Measurements from ENCODE around the gene PFDN6. TPM values are rescaled to one million over a fixed set of nuclear protein-coding genes. Genes with fewer than 3 reads are reported as not detected.

Gene PFDN6
- total and polyA plus RNA-seq, 9 of the 15 experiments (the other 6 are each of a cell fraction or from before 2014, with no cell fraction given): 6.8 to 475 (median 216) TPM

DNA sequence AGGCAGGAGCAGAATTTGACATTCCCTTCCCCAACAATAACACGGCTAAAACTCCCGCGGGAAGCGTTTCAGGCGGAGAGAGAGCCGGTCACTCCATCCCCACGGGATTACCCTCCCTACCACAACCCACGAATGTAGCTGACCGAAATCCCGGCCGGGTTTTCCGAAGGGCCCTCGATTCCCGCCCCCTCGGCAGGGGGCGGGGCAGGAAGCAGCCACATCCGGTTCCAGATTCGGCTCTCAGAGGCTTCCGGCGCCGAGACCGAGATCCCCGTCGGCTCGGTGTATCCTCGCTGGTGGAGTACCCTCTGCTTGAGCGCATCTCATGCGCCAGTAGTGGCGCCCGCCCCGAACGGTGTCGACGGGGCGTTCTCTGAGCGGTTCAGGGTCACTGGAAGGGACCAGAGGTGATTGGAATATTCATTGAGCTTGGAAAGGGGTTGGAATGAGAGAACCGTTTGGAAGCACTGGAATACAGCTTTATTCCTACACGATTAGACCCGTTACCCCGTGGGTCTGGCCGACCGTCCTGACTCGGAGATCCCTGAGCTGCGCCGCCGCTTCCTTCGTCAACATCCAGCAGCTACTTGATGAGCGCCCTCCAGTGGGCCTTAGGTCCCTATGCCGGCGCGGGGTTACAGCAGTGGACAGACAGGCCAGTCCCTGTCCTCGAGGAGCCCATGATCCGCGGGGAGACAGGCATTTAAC is 10.0 kb downstream of the PFDN6 start (continued):
- TF ChIP-seq, protein P1, sequence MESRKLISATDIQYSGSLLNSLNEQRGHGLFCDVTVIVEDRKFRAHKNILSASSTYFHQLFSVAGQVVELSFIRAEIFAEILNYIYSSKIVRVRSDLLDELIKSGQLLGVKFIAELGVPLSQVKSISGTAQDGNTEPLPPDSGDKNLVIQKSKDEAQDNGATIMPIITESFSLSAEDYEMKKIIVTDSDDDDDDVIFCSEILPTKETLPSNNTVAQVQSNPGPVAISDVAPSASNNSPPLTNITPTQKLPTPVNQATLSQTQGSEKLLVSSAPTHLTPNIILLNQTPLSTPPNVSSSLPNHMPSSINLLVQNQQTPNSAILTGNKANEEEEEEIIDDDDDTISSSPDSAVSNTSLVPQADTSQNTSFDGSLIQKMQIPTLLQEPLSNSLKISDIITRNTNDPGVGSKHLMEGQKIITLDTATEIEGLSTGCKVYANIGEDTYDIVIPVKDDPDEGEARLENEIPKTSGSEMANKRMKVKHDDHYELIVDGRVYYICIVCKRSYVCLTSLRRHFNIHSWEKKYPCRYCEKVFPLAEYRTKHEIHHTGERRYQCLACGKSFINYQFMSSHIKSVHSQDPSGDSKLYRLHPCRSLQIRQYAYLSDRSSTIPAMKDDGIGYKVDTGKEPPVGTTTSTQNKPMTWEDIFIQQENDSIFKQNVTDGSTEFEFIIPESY (CRISPR knock-in tag; IDR thresholded peaks at IDR 0.05): no peak; the same call in 1 of the 2 replicates
- TF ChIP-seq ZFP91 (CRISPR knock-in tag; IDR thresholded peaks at IDR 0.05) (no peak), ZNF277 (CRISPR knock-in tag; IDR thresholded peaks at IDR 0.05; ENCODE audit: borderline replicate concordance) (no peak), USF1 (CRISPR knock-in tag; IDR thresholded peaks at IDR 0.05) (0 out of 2 replicates have a peak, but pooled peaks have one; percentile 36), DIDO1 (tag; IDR thresholded peaks at IDR 0.05; ENCODE audit: low read depth) (no peak), ZNF583 (CRISPR knock-in tag; IDR thresholded peaks at IDR 0.05) (peak; percentile 49; the same call in 1 of the 2 replicates), GMEB1 (CRISPR knock-in tag; IDR thresholded peaks at IDR 0.05) (no peak), TOE1 (IDR thresholded peaks at IDR 0.05; ENCODE audit: borderline replicate concordance) (peak; percentile 95), TOE1 (CRISPR knock-in tag; IDR thresholded peaks at IDR 0.05; ENCODE audit: borderline replicate concordance, low read depth) (no peak), TRIM24 (IDR thresholded peaks at IDR 0.05) (peak; percentile 34 to 72; a peak in 2 of 4 replicates), GATAD2B (IDR thresholded peaks at IDR 0.05; ENCODE audit: borderline replicate concordance) (peak; percentile 92), IRF1 (CRISPR knock-in tag; IDR thresholded peaks at IDR 0.05; ENCODE audit: borderline replicate concordance) (no peak), ZNF717 (CRISPR knock-in tag; IDR thresholded peaks at IDR 0.05) (no peak), CBX1 (IDR thresholded peaks at IDR 0.05; ENCODE audit: low read depth) (peak; percentile 85)
- TF ChIP-seq, protein P2, sequence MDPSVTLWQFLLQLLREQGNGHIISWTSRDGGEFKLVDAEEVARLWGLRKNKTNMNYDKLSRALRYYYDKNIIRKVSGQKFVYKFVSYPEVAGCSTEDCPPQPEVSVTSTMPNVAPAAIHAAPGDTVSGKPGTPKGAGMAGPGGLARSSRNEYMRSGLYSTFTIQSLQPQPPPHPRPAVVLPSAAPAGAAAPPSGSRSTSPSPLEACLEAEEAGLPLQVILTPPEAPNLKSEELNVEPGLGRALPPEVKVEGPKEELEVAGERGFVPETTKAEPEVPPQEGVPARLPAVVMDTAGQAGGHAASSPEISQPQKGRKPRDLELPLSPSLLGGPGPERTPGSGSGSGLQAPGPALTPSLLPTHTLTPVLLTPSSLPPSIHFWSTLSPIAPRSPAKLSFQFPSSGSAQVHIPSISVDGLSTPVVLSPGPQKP (CRISPR knock-in tag; IDR thresholded peaks at IDR 0.05): no peak
- TF ChIP-seq, protein P3, sequence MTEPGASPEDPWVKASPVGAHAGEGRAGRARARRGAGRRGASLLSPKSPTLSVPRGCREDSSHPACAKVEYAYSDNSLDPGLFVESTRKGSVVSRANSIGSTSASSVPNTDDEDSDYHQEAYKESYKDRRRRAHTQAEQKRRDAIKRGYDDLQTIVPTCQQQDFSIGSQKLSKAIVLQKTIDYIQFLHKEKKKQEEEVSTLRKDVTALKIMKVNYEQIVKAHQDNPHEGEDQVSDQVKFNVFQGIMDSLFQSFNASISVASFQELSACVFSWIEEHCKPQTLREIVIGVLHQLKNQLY (CRISPR knock-in tag; conservative IDR thresholded peaks at IDR 0.05): peak; percentile 54 to 88

Data from K562 (cell line).